ENCODE measurements around the gene WNT9B. TPM values are rescaled to one million over a fixed set of nuclear protein-coding genes. Genes with fewer than 3 reads are reported as not detected.
A peak's percentile ranks its signal among the peaks of the same experiment; 100 is the strongest.

The WNT9B gene
- total RNA-seq, result 0.36 TPM in 1 of 2 replicates, not detected in the other

GRCh38 chr17:46851029-46851741 is at the start of gene WNT9B:
WNT9B (plus strand) TSS chr17:46851583; CDS start chr17:46851639, 56 bp downstream.
- Histone ChIP-seq H3K4me2 (ENCODE audit: insufficient read depth, low read length) (peak within 1 kb of the TSS; percentile 15), H2AFZ (ENCODE audit: low read length) (peak within 1 kb of the TSS; percentile 35), H3K4me3 (ENCODE audit: insufficient read depth, low read length) (peak within 1 kb of the TSS; percentile 33), H3K27ac (ENCODE audit: low read depth, low read length) (no peak within 1 kb of the TSS), H3K4me1 (ENCODE audit: insufficient read depth, low read length) (no peaks in the 10 kb centered on the region), H3K36me3 (ENCODE audit: insufficient read depth, low read length) (no peaks in the 10 kb centered on the region), H3K9me3 (ENCODE audit: low read depth, low read length) (no peaks in the 10 kb centered on the region), H3K27me3 (ENCODE audit: insufficient read depth, low read length) (peaks cover 71% of the 10 kb centered on the region), H4K20me1 (ENCODE audit: insufficient read depth, low read length) (no peaks in the 10 kb centered on the region), H3K79me2 (ENCODE audit: insufficient read depth, low read length) (no peaks in the 10 kb centered on the region)
- TF ChIP-seq, protein P1, sequence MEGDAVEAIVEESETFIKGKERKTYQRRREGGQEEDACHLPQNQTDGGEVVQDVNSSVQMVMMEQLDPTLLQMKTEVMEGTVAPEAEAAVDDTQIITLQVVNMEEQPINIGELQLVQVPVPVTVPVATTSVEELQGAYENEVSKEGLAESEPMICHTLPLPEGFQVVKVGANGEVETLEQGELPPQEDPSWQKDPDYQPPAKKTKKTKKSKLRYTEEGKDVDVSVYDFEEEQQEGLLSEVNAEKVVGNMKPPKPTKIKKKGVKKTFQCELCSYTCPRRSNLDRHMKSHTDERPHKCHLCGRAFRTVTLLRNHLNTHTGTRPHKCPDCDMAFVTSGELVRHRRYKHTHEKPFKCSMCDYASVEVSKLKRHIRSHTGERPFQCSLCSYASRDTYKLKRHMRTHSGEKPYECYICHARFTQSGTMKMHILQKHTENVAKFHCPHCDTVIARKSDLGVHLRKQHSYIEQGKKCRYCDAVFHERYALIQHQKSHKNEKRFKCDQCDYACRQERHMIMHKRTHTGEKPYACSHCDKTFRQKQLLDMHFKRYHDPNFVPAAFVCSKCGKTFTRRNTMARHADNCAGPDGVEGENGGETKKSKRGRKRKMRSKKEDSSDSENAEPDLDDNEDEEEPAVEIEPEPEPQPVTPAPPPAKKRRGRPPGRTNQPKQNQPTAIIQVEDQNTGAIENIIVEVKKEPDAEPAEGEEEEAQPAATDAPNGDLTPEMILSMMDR (IDR thresholded peaks at IDR 0.05; ENCODE audit: extremely low read depth, low read depth, low read length), result no peak
- peak; percentile 88 for DNase-seq (ENCODE audit: insufficient read length, low spot score, missing footprints)

DNA sequence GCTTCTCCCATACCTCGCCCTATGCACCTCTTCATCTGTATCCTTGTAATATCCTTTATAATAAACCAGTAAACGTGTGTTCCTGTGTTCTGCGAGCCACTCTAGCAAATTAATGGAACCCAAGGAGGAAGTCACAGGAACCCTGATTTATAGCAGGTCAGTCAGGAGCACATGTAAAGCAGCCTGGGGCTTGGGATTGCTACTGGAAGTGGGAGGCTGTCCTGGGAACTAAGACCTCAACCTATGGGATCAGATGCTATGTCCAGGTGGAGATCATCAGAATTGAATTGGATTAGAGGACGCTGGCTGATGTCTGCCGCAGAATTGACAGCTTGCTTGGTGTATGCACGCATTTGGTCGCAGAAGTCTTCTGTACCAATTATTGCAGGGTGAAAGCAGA is 48.6 kb upstream of the WNT9B start:
- peak; percentile 30 for DNase-seq (ENCODE audit: insufficient read length, low spot score, missing footprints)
- H3K27me3 ChIP-seq (ENCODE audit: insufficient read depth, low read length), result peaks cover 4% of the 10 kb centered on the region
- H3K27ac ChIP-seq (ENCODE audit: low read depth, low read length), result no peak overlapping the region
- no peaks in the 10 kb centered on the region for H3K9me3 ChIP-seq (ENCODE audit: low read depth, low read length)
- H3K36me3 ChIP-seq (ENCODE audit: insufficient read depth, low read length), result no peaks in the 10 kb centered on the region
- TF ChIP-seq, protein P1 (IDR thresholded peaks at IDR 0.05; ENCODE audit: extremely low read depth, low read depth, low read length), result no peak
- no peak overlapping the region for H2AFZ ChIP-seq (ENCODE audit: low read length)
- no peak overlapping the region for H3K4me3 ChIP-seq (ENCODE audit: insufficient read depth, low read length)
- H3K79me2 ChIP-seq (ENCODE audit: insufficient read depth, low read length), result no peaks in the 10 kb centered on the region
- no peak overlapping the region for H3K4me2 ChIP-seq (ENCODE audit: insufficient read depth, low read length)
- no peaks in the 10 kb centered on the region for H4K20me1 ChIP-seq (ENCODE audit: insufficient read depth, low read length)
- H3K4me1 ChIP-seq (ENCODE audit: insufficient read depth, low read length), result no peaks in the 10 kb centered on the region

DNA sequence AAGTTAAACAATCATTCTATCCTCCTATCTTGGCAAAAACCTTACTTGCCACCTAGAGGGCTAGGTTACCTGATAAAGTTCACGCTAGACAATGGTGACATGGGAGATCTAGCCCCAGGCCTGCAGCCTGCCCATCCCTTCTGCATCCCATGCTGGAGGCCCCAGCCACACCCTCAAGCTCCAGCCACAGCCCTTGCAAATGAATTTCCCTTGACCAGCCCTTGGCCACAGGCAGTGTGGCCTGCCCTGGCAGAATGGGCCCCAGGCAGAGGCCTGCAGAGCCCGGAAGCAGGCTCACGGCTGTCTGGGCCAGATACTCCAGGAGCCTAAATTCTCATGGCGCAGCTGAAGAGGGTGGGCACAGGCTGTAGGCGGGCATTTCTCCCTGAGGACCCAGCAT is 47.8 kb upstream of the WNT9B start:
- Histone ChIP-seq H3K4me3 (ENCODE audit: insufficient read depth, low read length) (no peak overlapping the region), H3K4me2 (ENCODE audit: insufficient read depth, low read length) (no peak overlapping the region), H3K27ac (ENCODE audit: low read depth, low read length) (no peak overlapping the region), H4K20me1 (ENCODE audit: insufficient read depth, low read length) (no peaks in the 10 kb centered on the region), H2AFZ (ENCODE audit: low read length) (no peak overlapping the region), H3K36me3 (ENCODE audit: insufficient read depth, low read length) (no peaks in the 10 kb centered on the region), H3K79me2 (ENCODE audit: insufficient read depth, low read length) (no peaks in the 10 kb centered on the region), H3K4me1 (ENCODE audit: insufficient read depth, low read length) (no peaks in the 10 kb centered on the region), H3K27me3 (ENCODE audit: insufficient read depth, low read length) (peaks cover 4% of the 10 kb centered on the region), H3K9me3 (ENCODE audit: low read depth, low read length) (no peaks in the 10 kb centered on the region)
- TF ChIP-seq, protein P1 (IDR thresholded peaks at IDR 0.05; ENCODE audit: extremely low read depth, low read depth, low read length), result no peak
- no peak for DNase-seq (ENCODE audit: insufficient read length, low spot score, missing footprints)

DNA sequence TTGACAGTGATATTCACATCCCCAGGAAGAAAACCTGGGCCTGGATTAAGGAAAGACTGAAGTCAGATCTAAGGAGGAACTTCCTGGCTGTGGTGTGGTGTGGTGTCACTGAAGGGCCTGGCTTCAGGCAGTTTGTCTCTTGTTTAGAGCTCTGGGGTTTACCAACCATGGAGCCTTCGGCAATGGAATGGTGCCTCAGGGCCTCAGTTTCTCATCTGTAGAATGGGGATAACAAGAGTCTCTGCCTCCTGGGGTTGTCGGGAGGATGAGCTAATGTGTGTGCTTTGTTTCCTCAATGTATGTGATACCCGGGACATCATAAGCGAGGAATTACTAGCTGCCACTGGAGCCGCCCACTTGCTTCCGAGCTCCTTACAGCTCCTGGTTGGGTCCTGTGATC is 45.6 kb upstream of the WNT9B start:
- no peaks in the 10 kb centered on the region for H3K36me3 ChIP-seq (ENCODE audit: insufficient read depth, low read length)
- no peak overlapping the region for H3K4me2 ChIP-seq (ENCODE audit: insufficient read depth, low read length)
- H2AFZ ChIP-seq (ENCODE audit: low read length), result no peak overlapping the region
- peaks cover 4% of the 10 kb centered on the region for H3K27me3 ChIP-seq (ENCODE audit: insufficient read depth, low read length)
- H3K4me1 ChIP-seq (ENCODE audit: insufficient read depth, low read length), result no peaks in the 10 kb centered on the region
- H4K20me1 ChIP-seq (ENCODE audit: insufficient read depth, low read length), result no peaks in the 10 kb centered on the region
- H3K27ac ChIP-seq (ENCODE audit: low read depth, low read length), result no peak overlapping the region
- peak; percentile 18 for DNase-seq (ENCODE audit: insufficient read length, low spot score, missing footprints)
- H3K79me2 ChIP-seq (ENCODE audit: insufficient read depth, low read length), result no peaks in the 10 kb centered on the region
- no peak overlapping the region for H3K4me3 ChIP-seq (ENCODE audit: insufficient read depth, low read length)
- H3K9me3 ChIP-seq (ENCODE audit: low read depth, low read length), result no peaks in the 10 kb centered on the region
- TF ChIP-seq, protein P1 (IDR thresholded peaks at IDR 0.05; ENCODE audit: extremely low read depth, low read depth, low read length), result no peak

All from osteoblast (primary cell).